Peyer's patch (tissue), 4 donors: ENCODE results near the gene MSANTD1.

Experiments used
- CTCF ChIP-seq, 6 experiments: fragments of 450-650 bp in 4 of 6; fragments of 200-600 bp in 2 of 6; sonication (generic) in 1 of 6; IDR thresholded peaks; one replicate each; pipeline ENCODE4 v1.5.1; 2017 to 2019; ENCODE audit warnings: antibody characterized with exemption in 6 of 6, mild to moderate bottlenecking in 3 of 6, moderate library complexity in 1 of 6
- POLR2A ChIP-seq, 2 donors: fragments of 450-650 bp; IDR thresholded peaks; one replicate each; pipeline ENCODE4 v1.5.1; 2017; ENCODE audit warnings: antibody characterized with exemption in 2 of 2, mild to moderate bottlenecking in 2 of 2, moderate library complexity in 2 of 2

DNA sequence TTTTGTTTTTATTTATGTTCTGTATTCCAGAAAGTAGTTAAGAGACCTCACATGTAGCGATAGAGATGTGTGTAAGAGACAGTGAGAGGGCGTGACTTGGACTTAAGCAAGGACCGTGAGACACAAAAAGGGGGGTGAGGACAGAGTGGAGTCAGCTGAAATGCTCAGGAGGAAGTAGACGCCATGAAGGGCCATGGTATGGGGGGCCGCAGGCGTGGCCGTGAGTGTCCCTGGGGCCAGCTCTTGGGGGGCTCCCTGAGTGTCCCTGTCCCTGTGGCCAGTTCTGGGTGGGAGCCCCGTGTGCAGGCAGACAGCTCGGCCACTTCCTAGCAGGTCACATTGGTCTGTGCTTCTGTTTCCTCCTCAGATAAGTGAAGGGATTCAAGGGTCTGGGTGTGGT is 23.0 kb upstream of the MSANTD1 start:
- no peak for TF ChIP-seq CTCF (IDR thresholded peaks at IDR 0.05)
- TF ChIP-seq POLR2A (IDR thresholded peaks at IDR 0.05): no peak
